Esophagus muscularis mucosa (tissue), 4 donors: ENCODE data around the gene BCAS3. TPM values are rescaled to one million over a fixed set of nuclear protein-coding genes. Genes with fewer than 3 reads are reported as not detected.

Source experiments
- DNase-seq: peaks from one replicate; pipeline ENCODE4 v3.0.0-alpha.2; 2017; ENCODE audit errors: extremely low spot score
- H3K27ac ChIP-seq, 4 donors: fragments of 200-600 bp; sonication (generic); replicated peaks in 1 of 4; 1 replicate in 3 of 4; 2 replicates in 1 of 4; pipeline ENCODE4 v1.5.1; 2016 to 2019; ENCODE audit warnings: mild to moderate bottlenecking in 1 of 4
- H3K27me3 ChIP-seq, 4 donors: fragments of 200-600 bp; sonication (generic); one replicate each; pipeline versions ENCODE4 v1.5.1 to v1.6.0; 2016 to 2019
- H3K36me3 ChIP-seq, 4 donors: fragments of 200-600 bp; sonication (generic); one replicate each; pipeline ENCODE4 v1.5.1; 2016 to 2019
- H3K4me1 ChIP-seq, 4 donors: fragments of 200-600 bp; sonication (generic); one replicate each; pipeline ENCODE4 v1.5.1; 2016 to 2019
- H3K4me3 ChIP-seq, 4 donors: fragments of 200-600 bp; sonication (generic); 1 replicate in 2 of 4; 2 replicates in 2 of 4; pipeline ENCODE4 v1.5.1; 2016 to 2019; ENCODE audit warnings: mild to moderate bottlenecking in 4 of 4, moderate library complexity in 1 of 4
- H3K9me3 ChIP-seq, 4 donors: fragments of 200-600 bp; sonication (generic); 1 replicate in 3 of 4; 2 replicates in 1 of 4; pipeline ENCODE4 v1.5.1; 2016 to 2019
- EP300 ChIP-seq: sonication (generic); formaldehyde crosslinking; IDR thresholded peaks from one replicate; pipeline ENCODE4 v1.6.1; 2017; ENCODE audit warnings: antibody characterized with exemption
- POLR2A ChIP-seq: fragments of 450-650 bp; IDR thresholded peaks from one replicate; pipeline ENCODE4 v1.6.1; 2017; ENCODE audit warnings: antibody characterized with exemption, moderate library complexity, mild to moderate bottlenecking, low read depth
- POLR2AphosphoS5 ChIP-seq, 2 donors: sonication (generic); formaldehyde crosslinking; IDR thresholded peaks; one replicate each; pipeline ENCODE4 v1.6.1; 2017; ENCODE audit warnings: antibody characterized with exemption in 2 of 2
- WGBS: methylation state at CpG from one replicate; pipeline ENCODE4 v1.1.5; 2018; 5-methylcytosine and 5-hydroxymethylcytosine counted together
- intact Hi-C: fragments of 100-400 bp; cut with DNase I; formaldehyde crosslinking; loops from one replicate; pipeline ENCODE4 v1.15.1; 2023
- total RNA-seq, 4 donors: library from RNA; depleted of rRNA; stranded (reverse); fragments of >200 nt; gene quantifications; one replicate each; pipeline versions ENCODE4 v1.1.0 to v1.2.1, GENCODE V29; 2016
- TF ChIP-seq, protein P1 (sequence below), 3 experiments: fragments of 200-600 bp in 2 of 3; fragments of 450-650 bp in 1 of 3; sonication (generic) in 2 of 3; IDR thresholded peaks; one replicate each; pipeline ENCODE4 v1.5.1; 2017 to 2019; ENCODE audit warnings: antibody characterized with exemption in 3 of 3, mild to moderate bottlenecking in 2 of 3, moderate library complexity in 1 of 3

Gene BCAS3
- total RNA-seq, 4 donors from 2014 or later = 17.4 to 25.7 (median 19.5) TPM

DNA sequence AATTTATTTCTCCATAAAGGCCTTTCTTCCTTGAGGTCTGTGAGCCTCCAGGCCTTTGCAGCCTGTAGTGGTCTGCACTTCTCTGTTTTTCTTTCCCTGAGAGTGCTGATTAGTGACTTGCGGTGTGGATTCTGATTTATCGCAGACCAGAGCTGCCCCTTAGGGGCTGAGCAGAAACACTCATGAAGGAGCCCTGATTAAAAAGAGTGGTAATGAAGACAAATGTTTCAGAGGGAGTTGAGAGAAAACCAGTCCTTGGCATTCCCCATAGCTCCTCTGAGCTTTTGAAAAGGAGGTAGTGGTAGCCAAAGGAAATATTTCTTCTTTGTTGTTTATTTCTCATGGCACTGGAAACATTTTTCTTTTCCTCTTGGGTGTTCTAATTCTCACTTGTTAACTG is 453.9 kb downstream of the BCAS3 start:
- 54% methylated on average over 2 of the region's 2 CpGs for WGBS
- no peak for DNase-seq
- H3K27ac ChIP-seq = peak overlapping the region in 3 of 4 donors; percentile 25 to 47 (median 32)
- H3K36me3 ChIP-seq = no peaks in the 10 kb centered on the region
- intact Hi-C loops = no loop called here
- H3K4me1 ChIP-seq = peaks cover 6 to 33% (median 29%) of the 10 kb centered on the region in 4 donors
- no peaks in the 10 kb centered on the region for H3K9me3 ChIP-seq
- TF ChIP-seq EP300 (no peak), POLR2AphosphoS5 (IDR thresholded peaks at IDR 0.05) (no peak), POLR2A (no peak)
- TF ChIP-seq, protein P1, sequence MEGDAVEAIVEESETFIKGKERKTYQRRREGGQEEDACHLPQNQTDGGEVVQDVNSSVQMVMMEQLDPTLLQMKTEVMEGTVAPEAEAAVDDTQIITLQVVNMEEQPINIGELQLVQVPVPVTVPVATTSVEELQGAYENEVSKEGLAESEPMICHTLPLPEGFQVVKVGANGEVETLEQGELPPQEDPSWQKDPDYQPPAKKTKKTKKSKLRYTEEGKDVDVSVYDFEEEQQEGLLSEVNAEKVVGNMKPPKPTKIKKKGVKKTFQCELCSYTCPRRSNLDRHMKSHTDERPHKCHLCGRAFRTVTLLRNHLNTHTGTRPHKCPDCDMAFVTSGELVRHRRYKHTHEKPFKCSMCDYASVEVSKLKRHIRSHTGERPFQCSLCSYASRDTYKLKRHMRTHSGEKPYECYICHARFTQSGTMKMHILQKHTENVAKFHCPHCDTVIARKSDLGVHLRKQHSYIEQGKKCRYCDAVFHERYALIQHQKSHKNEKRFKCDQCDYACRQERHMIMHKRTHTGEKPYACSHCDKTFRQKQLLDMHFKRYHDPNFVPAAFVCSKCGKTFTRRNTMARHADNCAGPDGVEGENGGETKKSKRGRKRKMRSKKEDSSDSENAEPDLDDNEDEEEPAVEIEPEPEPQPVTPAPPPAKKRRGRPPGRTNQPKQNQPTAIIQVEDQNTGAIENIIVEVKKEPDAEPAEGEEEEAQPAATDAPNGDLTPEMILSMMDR (IDR thresholded peaks at IDR 0.05) = no peak
- no peak overlapping the region for H3K4me3 ChIP-seq
- no peaks in the 10 kb centered on the region for H3K27me3 ChIP-seq

GRCh38 chr17:61132524-61132923 is 454.9 kb downstream of the BCAS3 start:
- no peak for DNase-seq
- Histone ChIP-seq H3K4me1 (peaks cover 6 to 28% (median 22%) of the 10 kb centered on the region in 4 donors), H3K9me3 (no peaks in the 10 kb centered on the region), H3K4me3 (no peak overlapping the region), H3K36me3 (no peaks in the 10 kb centered on the region), H3K27me3 (no peaks in the 10 kb centered on the region), H3K27ac (no peak overlapping the region)
- TF ChIP-seq POLR2AphosphoS5 (IDR thresholded peaks at IDR 0.05) = no peak
- WGBS = 96% methylated on average over 4 of the region's 4 CpGs
- intact Hi-C loops = no loop called here

- no peaks in the 10 kb centered on the region for H3K9me3 ChIP-seq
- H3K27me3 ChIP-seq = no peaks in the 10 kb centered on the region
- WGBS = 93% methylated on average over 1 of the region's 1 CpG
- H3K4me3 ChIP-seq = no peak overlapping the region
- no peak for DNase-seq
- H3K4me1 ChIP-seq = peaks cover 6 to 25% (median 21%) of the 10 kb centered on the region in 4 donors
- H3K36me3 ChIP-seq = no peaks in the 10 kb centered on the region
- TF ChIP-seq EP300 = no peak
- TF ChIP-seq POLR2A = no peak
- no peak for TF ChIP-seq POLR2AphosphoS5 (IDR thresholded peaks at IDR 0.05)
- TF ChIP-seq, protein P1 (IDR thresholded peaks at IDR 0.05) = no peak
- no peak overlapping the region for H3K27ac ChIP-seq
- intact Hi-C loops = no loop called here
Observed at GRCh38 chr17:61133853-61134252, 456.2 kb downstream of the BCAS3 start.

DNA sequence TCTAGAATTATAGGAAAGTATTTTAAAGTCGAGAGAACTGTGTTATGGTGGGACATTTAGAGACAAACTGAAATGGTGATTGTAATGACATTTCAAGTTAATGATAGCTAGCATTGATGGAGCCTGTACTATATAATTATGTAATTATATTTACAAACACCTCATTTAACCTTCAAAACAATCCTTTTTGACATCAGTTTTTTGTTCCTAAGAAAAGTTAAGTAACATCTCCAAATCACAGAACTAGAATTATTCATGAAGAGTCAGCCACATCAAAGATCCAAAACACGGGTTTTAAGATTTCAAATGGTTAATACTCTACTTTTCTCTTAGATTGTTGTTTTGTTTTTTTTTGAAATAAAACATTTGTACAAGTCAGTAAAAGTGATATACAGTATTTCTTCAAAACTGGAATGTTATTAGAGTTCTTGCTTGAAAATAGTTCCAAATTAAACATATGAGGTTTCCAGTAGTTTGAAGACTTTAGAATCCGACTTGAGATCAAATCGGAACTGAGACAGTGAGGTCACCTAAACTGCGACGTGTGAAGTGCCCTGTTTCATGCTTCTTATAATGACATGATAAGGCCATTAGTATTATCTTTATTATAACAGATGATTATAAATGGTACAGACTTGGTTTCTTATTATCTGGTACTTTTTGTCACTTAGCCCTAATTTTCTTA is 457.0 kb downstream of the BCAS3 start:
- 91% methylated on average over 6 of the region's 6 CpGs for WGBS
- H3K36me3 ChIP-seq = no peaks in the 10 kb centered on the region
- H3K27ac ChIP-seq = peak overlapping the region in 1 of 4 donors; percentile 33
- TF ChIP-seq EP300 = no peak
- no peak for TF ChIP-seq POLR2A
- TF ChIP-seq, protein P1 (IDR thresholded peaks at IDR 0.05) = no peak
- TF ChIP-seq POLR2AphosphoS5 (IDR thresholded peaks at IDR 0.05) = no peak
- no peak for DNase-seq
- no peak overlapping the region for H3K4me3 ChIP-seq
- H3K4me1 ChIP-seq = peaks cover 0 to 21% (median 17%) of the 10 kb centered on the region in 4 donors
- no peaks in the 10 kb centered on the region for H3K9me3 ChIP-seq
- intact Hi-C loops = no loop called here
- H3K27me3 ChIP-seq = no peaks in the 10 kb centered on the region

GRCh38 chr17:61135782-61136181 is 458.1 kb downstream of the BCAS3 start:
- Histone ChIP-seq H3K27ac (peak overlapping the region in 2 of 4 donors; percentile 1 to 33), H3K36me3 (no peaks in the 10 kb centered on the region), H3K4me1 (peaks cover 0 to 18% (median 17%) of the 10 kb centered on the region in 4 donors), H3K9me3 (no peaks in the 10 kb centered on the region), H3K4me3 (peak overlapping the region in 2 of 4 donors; percentile 11 to 20), H3K27me3 (no peaks in the 10 kb centered on the region)
- TF ChIP-seq EP300 (no peak), POLR2A (no peak), POLR2AphosphoS5 (IDR thresholded peaks at IDR 0.05) (no peak)
- TF ChIP-seq, protein P1 (IDR thresholded peaks at IDR 0.05) = no peak
- DNase-seq = no peak
- intact Hi-C loops = no loop called here
- 95% methylated on average over 14 of the region's 14 CpGs for WGBS
